Stimulated activated CD4-positive, alpha-beta T cell treated with anti-CD3 and anti-CD28 coated beads, Interleukin-15, amount 100 ng/mL, for 48 hours (primary cell): ENCODE data around the gene LRRC15.

Experiments used
- DNase-seq, 2 donors: peaks; one replicate each; pipeline ENCODE4 v3.0.0-alpha.2; 2020; ENCODE audit warnings: low read depth in 2 of 2

LRRC15 gene

DNA sequence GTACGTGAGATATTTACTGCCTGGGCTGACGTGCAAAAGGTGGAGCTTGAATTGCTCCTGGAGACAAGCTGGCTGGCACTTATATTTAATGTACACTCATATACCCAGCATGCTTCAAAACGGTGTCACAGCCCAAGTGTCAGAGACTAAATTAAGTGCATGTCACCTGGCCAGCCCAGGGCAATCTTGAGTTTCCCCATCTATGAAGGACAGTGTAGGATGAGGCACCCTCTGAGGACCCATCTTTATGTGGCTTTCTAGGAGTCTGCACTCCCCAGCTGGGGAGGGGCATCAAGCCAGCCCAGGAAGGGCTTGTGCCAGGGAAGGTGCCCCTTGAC lies 5.3 kb downstream of the LRRC15 start:
- no peak for DNase-seq

DNA sequence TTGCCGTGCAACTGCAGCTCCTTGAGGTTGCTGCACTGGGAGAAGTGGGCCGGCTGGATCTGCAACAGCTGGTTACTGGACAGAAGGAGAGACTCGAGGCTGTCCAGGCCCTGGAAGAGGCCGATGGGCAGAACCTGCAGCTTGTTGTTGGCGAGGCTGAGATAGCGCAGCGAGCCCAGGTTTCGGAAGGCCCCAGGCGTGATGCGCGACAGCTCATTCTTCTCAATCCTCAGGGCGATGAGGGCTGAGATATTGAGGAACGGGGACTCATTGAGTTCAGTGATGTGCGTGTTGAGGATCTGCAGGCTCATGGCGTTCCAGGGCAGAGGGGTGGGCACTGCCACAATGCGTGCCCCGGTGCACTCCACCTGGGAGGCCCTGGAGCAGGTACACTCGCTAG lies 9.0 kb downstream of the LRRC15 start:
- DNase-seq: no peak

DNA sequence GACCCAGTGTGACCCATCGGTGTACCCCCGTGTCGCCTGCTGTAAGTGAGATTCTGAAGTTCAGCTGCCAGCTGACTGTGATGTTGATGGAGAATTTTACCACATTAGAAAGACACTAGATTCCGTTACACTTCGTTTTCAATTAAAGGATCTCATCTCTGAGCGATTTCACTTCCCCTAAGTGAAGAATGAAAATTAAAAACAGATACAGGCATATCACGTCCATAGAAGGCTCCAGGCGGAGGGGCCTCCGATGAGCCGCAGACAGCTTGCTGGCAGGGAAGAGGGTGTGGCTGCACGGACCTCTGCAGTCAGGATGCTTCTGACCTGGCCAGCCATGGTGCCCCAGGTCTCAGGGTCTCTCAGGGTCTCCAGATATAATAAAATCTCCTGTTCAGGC lies 11.9 kb downstream of the LRRC15 start:
- DNase-seq: no peak

DNA sequence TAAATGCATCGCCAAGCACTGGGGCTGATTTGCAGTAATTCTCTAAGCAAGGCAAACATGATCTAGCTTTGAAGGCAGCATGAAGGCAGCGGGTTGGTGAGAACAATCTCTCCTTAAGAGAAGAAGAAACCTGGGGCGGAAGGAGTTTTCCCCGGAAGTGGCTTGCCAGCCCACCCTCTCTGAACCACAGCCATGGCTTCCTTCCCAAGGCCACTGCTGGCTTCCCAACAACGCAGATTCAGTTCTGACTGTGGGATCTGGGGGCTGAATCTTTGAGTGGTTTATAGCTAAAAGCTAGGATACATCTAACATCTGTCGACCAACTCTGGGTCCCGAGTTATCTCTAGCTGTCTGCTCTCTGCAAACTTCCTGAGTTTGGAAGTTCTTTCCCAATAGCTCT lies 14.2 kb downstream of the LRRC15 start:
- DNase-seq: no peak

DNA sequence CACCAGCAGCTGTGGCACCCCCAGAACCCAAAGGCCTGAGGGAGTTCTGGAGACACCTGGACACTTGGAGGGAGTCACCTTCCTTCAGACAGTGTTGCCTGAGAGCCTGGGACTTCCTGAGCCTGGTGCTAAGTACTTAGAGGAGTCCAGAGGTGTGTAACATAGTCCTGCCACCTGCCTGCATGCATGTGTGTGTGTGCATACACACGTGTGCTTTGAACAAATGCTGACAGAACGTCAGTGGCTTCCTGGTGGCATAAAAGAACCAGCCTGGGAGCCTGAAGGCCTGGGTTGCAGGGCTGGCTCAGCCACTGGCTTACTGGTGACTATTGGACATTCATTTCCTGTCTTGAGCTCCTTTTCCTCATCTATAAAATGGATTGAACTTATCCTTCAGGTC lies 15.2 kb downstream of the LRRC15 start:
- DNase-seq: no peak

DNA sequence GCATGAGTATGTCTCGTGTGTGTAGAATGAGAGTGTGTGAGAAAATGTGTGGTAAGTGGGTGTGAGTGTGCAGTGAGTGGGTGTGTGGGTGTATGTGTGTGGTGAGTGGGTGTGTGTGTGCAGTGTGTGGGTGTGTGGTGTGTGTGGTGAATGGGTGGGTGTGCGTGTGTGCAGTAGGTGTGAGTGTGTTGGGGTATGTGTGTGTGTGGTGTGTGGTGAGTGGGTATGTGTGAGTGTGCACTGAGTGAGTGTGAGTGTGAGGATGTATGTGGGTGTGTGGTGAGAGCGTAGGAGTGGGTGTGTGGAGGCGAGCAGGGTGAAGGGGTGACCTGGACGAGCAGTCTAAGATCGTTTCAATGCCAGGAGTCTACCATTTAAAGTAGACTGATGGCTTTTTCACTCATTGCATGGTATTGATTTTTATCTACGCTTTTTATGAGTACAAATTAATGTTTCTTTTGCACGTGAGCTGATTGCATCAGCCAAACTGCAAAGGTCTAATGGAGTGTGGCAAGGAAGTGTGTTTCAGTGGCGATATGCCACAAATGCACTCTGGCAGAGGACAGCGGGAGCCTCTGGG lies 16.8 kb downstream of the LRRC15 start:
- DNase-seq: no peak

DNA sequence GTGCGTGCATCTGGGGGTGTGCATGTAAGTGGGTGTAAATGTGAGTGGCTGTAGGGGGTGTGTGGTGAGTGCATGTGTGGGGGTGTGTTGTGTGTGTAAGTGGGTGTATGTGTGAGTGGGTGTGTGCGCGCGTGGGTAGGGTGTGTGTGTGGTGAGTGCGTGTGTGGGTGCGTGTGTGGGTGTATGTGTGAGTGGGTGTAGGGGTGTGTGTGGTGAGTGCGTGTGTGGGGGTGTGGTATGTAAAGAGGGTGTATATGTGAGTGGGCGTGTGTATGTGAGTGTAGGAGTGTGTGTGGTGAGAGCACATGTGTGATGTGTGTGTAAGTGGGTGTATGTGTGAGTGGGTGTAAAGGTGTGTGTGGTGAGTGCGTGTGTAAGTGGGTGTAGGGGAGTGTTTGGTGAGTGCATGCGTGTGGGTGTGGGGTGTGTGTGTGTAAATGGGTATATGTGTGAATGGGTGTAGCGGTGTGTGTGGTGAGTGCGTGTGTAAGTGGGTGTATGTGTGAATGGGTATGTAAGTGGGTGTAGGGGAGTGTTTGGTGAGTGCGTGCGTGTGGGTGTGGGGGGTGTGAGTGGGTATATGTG lies 17.5 kb downstream of the LRRC15 start:
- no peak for DNase-seq

DNA sequence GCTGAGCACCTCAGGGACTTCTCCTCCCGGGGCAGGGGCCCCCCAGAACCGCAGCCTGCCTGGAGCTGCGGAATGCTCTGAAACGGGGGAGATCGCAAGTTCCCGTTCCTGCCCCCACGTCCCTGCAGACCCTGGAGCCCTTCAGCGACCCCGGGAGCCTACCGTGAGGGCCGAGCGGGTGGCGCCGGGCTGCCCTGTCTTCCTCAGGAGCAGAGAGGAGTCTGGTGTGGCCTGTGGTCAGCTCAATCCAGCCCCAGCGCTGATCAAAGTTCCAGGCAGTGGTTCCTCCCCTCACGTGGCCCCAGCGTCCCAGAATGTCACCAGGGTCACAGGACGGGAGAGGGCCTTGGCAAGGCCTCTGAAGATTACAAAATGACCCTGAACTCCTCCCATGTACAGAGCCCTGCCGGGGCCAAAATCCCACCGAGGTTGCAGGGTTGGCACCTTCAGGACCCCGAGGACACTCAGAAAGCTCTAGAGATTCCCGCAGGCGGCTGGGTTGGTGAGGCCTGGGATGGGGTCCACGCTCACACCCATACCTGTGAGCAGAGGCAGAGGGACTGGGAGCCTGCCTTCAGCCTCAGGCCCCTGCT lies 18.4 kb downstream of the LRRC15 start, which contains the start of gene CPN2:
TSS of gene CPN2 (minus strand) at position 249 of the 593 bp plus-strand sequence. CDS start 8,626 bp downstream, outside the sequence.
- DNase-seq: no peak

DNA sequence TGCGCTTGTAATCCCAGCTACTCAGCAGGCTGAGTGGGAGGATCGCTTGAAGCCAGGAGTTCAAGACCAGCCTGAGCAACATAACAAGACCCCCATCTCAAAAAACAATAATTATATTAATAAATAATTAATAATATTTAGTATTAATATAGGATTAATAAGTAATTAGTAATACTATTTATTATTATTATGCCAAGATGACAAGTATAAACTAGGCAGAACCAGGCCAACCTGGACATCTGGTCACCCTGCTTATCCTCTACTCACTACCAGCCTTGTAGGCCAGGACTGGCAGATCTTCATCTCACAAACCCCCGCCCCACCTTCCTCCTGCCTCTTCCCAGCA lies 18.8 kb downstream of the LRRC15 start:
- DNase-seq: no peak

DNA sequence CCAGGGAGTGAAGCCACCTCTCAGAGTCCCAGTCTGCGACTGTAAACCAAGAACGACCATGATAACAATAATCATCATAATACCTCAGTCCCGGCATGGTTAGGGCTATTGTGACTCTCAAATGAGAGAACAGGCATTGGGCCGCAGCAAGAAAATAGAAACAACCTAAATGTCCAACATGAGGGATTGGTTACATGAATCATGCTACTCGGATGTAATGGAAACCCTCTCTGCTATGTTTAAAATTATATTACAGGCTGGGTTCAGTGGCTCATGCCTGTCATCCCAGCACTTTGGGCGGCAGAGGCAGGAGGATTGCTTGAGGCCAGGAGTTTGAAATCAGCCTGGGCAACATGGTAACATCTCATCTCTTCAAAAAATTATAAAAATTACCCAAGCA lies 21.2 kb downstream of the LRRC15 start:
- DNase-seq: no peak

DNA sequence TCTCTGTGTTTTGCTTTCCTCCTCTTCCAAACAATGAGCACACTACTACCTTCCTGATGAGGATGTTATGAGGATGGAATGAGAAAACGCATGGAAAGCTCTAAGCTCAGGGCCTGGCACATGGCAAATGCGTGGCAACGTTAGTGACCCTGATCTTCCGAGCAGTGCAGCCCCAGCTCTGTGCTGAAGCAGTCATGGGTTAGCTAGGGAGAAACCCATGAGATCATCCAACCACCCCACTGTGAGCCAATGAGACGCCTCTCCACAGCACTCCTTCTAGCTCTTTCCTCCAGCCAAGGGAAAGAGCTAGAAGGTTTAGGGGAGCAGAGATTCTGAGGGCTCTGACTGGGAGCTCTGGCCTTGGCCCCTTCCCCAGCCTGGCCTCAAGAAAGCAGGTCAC lies 22.9 kb downstream of the LRRC15 start:
- no peak for DNase-seq

DNA sequence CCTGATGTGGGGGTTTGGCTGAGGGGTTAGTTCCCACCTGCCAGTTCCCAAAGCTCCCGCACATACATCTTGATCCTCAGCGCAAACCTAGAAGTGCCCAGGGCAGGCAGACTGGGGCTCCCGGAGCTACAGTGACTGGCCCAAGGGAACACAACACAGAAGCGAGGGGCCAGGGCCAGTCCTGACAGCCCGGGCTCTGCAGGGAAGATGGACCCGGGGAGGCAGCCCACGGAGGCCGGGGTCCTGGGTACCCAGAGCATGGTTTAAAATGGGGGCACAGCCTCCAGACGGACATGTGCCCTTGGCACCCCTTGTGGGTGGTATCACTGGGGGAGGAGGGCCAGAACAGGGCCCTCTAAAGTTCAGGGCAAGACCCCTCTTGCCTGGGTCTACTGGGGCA lies 23.5 kb downstream of the LRRC15 start:
- DNase-seq: no peak

DNA sequence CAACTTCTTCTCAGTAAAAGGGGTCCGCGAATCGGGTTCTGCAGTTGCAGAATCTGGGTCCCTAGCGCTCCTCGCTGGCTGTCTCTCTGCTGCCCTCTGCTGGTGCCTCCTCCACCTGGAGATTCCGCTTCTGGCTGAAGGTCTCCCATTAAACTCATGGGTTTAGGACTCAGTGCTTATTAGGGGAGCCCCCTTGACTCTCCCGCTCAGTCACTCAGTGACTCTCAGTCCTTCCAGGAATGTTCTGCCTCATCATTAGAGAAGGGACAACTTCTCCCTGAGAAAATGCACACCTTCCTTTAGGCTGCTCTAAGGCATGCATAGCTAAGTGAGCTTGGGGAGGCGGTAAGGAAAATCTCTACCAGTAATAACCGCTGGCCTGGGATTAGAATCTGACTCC lies 25.5 kb downstream of the LRRC15 start:
- peak in 1 of 2 donors; percentile 63 for DNase-seq

DNA sequence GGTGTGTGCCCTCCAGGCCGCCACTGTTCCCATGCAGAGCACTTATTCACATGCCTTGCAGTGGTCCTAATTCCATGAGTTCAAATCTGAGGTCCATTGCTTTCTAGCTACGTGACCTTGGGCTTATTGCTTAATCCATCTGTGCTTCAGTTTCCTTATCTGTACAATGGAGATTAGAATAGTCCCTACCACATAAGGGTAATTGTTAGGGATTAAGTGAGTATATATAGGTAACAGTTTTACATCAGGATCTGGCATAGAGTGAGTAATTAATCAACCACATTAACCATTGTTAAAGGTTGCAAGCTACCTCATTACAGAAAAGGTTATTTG lies 26.0 kb downstream of the LRRC15 start:
- no peak for DNase-seq

DNA sequence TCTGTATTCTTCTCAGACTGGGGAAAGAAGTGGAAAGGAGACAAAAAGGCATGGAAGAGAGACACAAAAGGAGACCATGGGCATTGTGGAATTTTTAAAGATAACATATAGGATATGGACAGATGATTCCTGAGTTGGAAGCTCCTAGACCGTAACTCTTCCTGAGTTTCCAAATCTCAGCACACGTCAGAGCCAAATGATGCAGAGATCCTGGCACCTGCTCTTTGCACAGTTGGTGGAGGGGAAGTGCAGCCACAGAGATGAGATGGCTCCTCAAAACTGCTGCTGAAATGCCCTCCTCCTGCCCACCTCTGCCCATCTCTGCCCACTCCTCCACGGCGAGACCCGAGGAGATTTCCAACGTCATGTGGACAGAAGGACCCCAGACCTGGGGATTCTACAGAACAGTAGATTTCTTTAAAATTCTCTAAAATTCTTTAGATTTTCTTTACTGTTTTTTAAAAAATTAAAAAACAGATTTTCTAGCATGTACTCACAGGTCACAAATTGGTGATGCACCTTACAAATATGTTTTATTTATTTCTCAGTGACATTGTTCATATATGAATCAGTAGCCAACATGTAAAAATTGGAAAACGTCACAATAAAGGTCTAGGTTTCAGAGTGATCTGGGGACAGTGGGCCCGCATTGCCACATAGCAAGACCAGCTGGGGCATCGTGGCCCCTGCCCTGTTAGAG lies 26.5 kb downstream of the LRRC15 start:
- no peak for DNase-seq

DNA sequence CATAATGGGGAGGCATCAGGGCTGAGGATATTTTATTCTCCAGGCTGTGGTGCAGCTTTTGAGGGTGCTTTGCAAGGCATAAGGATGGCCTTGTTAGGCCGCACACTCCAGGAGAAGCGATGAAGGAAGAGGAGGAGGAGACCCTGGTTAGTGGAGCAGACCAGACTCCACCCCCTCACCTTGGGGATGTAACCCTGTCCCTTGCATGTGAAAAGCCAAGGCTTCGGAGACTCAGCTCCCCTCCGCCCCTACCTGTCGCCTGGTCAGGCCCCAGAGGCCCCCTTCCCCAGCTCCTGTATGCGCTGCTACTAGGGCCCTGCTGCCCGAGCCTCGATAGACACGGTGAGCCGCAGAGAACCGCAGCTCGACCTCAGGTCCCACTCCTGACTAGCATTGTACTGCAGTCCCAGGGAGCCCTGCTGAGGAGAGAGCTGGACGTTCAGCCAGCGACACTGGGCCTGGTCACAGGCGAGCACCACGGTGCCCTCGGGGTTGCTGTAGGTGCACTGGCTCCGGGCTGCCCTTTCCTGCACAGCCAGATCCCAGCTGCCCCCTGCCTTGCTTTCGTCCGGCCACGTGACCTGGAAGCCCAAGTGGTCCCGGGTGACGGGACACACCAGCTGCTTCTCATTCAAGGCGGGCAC lies 28.7 kb downstream of the LRRC15 start:
- DNase-seq: no peak

DNA sequence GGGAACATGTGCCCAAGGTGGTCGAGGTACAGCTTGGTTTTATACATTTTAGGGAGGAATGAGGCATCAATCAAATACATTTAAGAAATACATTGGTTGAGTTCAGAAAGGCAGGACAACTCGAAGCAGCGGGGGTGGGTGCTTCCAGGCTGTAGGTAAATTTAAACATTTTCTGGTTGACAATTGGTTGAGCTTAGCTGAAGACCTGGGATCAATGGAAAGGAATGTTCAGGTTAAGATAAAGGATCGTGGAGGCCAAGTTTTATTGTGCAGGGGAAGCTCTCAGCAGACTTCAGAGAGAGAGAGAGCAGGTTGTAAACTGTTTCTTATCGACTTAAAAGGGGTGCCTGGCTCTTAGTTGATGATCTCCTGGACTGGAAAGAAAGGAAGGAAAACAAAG lies 29.7 kb downstream of the LRRC15 start:
- no peak for DNase-seq

DNA sequence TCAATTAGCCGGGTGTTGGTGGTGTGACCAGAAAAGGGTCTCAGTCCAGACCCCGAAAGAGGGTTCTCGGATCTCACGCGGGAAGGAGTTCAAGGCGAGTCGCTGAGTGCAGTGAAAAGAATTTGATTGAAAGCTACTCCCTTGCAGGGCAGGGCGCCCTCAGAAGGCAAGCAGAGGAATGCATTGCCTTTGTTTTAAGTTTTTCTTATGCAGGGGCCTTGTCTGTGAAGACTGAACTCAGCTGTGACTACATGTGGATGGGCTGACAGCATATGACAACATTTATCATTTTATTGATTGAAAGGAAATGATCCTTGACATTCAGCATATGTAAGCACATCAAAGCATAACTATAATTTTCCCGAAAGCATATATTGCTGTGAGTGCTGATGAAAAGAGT lies 30.2 kb downstream of the LRRC15 start:
- DNase-seq: no peak

DNA sequence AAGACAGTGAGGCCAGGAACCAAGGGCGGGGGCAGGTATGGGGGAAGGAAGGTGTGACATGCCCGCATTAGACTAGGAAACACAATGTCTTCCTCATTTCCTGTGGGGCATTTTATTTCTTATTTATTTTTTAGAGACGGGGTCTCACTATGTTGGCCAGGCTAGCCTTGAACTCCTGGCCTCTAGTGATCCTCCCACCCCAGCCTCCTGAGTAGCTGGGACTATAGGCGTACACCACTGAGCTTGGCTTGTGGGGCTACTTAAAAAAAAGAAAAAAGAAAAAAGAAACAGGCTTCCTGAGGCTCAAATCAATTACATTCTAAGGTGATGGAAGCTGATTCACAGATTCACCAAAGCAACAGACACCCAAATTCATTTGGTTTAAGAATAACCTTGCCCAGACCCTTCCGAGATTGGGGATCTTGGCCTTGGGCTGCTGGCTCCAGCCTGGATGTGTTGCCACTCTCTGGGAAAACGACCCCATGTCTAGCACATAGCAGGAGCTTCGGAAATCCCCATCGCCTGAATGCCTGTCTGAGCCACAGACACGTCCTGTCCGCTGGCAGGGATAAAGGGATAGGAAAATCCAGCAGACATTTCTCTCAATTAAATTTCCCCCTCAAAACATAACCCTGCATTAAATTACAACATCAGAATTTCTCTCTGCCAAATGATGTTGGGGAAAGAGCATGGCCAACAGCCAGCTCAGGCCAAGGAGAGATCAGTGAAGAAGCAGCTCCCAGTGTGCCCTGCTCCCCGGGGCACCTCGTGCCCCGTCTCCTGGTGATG lies 31.4 kb downstream of the LRRC15 start:
- no peak for DNase-seq

DNA sequence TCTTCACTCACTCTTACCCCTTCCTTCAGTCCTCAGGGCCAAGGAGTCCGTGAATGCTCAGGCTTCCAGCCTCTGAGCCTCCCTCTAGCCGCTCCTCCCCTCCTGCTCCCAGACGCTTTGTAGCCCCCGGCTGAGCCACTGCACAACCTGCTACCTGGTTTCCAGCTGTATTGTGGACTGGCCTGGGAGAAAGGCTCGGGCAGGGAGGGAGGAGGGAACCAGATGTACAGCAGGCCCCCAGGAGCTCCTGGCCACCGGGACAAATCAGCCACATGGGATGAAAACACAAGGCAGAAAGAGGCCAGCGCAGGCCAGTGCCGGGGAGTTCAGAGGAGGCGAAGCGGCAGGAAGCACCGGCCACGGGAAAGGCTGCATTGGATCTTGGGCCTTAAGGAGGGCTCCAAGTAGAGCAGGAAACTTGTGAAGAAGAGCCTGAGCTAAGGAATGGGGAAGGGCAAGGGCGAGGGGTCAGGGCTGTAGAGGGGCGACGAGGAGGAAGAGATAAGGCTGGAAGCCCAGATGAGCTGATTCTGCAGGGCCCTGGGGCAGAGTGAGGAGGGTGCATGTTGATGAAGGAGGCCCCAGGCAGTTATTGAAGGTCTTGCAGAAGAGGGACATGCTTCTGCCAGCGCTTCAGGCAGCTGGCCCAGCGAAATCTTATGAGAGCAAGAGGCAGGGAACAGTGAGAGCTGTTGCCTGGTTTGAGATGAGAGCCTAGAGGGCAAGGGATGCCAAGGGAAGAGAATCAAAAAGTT lies 32.8 kb downstream of the LRRC15 start:
- DNase-seq: no peak

DNA sequence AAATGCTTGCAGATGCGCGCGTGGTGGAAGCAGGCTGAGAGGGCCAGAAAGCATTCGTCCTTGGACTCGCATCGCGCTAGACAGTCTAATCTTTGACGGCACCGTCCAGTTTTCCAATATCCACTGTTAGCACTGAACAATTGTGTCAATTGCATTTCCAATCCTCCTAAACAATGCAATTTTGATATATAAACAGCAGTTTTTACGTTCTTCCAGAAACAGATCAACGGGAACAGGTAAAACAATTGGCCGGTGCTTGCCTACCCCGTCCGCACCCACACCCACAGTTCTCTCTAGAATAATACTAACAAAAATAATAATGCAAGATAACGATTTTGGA lies 35.6 kb downstream of the LRRC15 start:
- no peak for DNase-seq
